Measurements from ENCODE around the gene GPR156.

GRCh38 chr3:120203621-120204020 lies 81.4 kb downstream of the GPR156 start:
- TF ChIP-seq EZH2 (IDR thresholded peaks at IDR 0.05; ENCODE audit: insufficient read depth, poor library complexity, severe bottlenecking) = no peak
- no peak for TF ChIP-seq EZH2phosphoT487 (IDR thresholded peaks at IDR 0.05; ENCODE audit: insufficient read depth, low read depth)
